Measurements from ENCODE around the gene MTR. TPM values are rescaled to one million over a fixed set of nuclear protein-coding genes. Genes with fewer than 3 reads are reported as not detected.

MTR gene
- total RNA-seq, 4 donors from 2014 or later = 29.7 to 43.4 (median 34.6) TPM

DNA sequence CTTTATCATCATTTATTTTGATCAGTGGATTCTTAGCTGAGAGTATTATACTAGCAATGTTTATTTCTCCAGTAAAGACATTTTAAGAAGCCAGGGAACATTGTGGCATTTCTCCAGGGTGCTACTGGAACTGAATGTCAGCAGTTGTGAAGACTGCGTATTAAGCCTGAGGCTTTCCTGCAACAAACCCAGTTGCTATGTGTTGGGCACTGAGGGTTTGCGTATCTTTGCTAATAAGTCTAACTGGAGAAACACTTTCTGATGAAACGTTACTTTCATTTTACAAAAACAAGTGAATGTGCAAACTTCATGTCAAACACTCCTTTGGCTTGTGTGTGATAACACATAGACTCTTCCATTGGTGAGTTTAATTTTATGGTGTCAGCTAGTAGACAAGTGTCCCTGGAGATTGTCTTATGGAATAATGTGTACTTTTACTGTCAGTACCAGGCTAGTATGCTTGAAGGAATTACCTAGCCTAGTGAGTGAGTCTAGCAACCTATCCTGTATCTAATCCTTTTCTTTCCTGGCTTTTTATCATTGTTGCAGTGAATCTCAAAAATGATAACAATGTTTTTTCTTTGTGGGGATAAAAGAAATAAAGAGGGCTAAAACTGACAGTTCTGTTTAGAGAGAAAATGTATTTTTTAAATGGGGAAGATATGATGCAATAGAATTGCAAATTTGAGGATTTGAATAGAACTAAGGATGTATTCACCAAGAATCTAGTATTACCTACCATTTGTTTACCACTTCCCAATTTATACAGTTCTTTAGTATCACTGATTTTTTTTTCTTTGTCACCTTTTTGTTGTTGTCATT lies 70.1 kb downstream of the MTR start:
- Histone ChIP-seq H3K4me1 (peaks cover 17 to 57% (median 49%) of the 10 kb centered on the region in 4 donors), H3K36me3 (peaks cover 0 to 63% (median 38%) of the 10 kb centered on the region in 4 donors), H3K4me3 (peak overlapping the region in 1 of 4 donors; percentile 3), H3K9me3 (no peaks in the 10 kb centered on the region), H3K27ac (replicated peaks in 1 of 4) (peak overlapping the region; percentile 59 to 77 (median 73)), H3K27me3 (no peaks in the 10 kb centered on the region)
- TF ChIP-seq POLR2AphosphoS5 (IDR thresholded peaks at IDR 0.05) (peak; percentile 71 to 74), EP300 (IDR thresholded peaks at IDR 0.05) (peak; percentile 47), POLR2A (IDR thresholded peaks at IDR 0.05; ENCODE audit: low read depth) (no peak), CTCF (IDR thresholded peaks at IDR 0.05) (no peak)
- WGBS = 64% methylated on average over 3 of the region's 3 CpGs
- DNase-seq (ENCODE audit: extremely low spot score) = no peak
- intact Hi-C loops (cut with DNase I) = no loop called here

- peaks cover 0 to 63% (median 37%) of the 10 kb centered on the region in 4 donors for H3K36me3 ChIP-seq
- no peak overlapping the region for H3K4me3 ChIP-seq
- H3K27ac ChIP-seq (replicated peaks in 1 of 4) = peak overlapping the region; percentile 59 to 77 (median 73)
- intact Hi-C loops (cut with DNase I) = no loop called here
- no peaks in the 10 kb centered on the region for H3K27me3 ChIP-seq
- no peaks in the 10 kb centered on the region for H3K9me3 ChIP-seq
- TF ChIP-seq POLR2A (IDR thresholded peaks at IDR 0.05; ENCODE audit: low read depth) (no peak), EP300 (IDR thresholded peaks at IDR 0.05) (no peak), CTCF (IDR thresholded peaks at IDR 0.05) (no peak), POLR2AphosphoS5 (IDR thresholded peaks at IDR 0.05) (no peak)
- H3K4me1 ChIP-seq = peaks cover 17 to 54% (median 48%) of the 10 kb centered on the region in 4 donors
- WGBS = 88% methylated on average over 1 of the region's 1 CpG
- no peak for DNase-seq (ENCODE audit: extremely low spot score)
Observed at GRCh38 chr1:236865818-236866155, 70.7 kb downstream of the MTR start.

DNA sequence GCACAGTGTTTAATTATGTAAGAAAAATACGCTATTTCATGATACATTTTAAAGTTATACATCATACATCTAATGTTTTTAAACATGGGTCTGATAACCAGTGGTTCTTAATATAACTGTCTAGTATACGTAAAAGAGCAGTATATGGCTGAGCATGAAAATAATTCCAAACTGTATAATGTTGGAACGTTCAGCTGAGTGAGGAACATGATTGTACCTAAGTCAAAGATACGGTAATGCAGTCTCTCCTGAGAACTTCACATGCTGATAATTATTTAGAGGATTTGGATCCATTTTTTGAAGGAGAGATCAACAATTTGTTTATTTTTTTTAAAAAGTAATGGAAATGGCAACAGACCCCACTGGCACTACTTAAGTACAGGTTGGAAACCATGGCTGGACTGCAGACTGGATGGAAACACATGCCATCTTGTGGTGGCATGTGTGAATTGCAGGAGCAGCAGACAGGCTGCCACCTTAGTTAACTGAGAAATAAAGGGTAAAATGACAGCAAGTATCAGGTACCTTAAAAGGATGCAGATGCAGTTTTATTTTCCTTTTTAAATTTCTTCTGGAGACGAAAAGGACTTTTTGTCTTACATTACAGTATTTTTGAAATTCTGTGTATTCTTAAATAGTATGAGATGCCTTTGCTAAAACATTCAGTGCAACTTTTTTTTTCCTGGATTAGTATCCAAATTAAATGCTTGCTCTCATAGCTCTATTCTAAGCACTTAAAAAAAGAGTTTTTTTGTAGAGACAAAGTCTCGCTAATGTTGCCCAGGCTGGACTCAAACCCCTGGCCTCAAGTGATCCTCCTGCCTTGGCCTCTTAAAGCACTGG lies 73.8 kb downstream of the MTR start:
- intact Hi-C loops (cut with DNase I) = no loop called here
- TF ChIP-seq CTCF (IDR thresholded peaks at IDR 0.05) = peak; percentile 70 to 97 (median 80)
- no peak for TF ChIP-seq EP300 (IDR thresholded peaks at IDR 0.05)
- peaks cover 0 to 59% (median 26%) of the 10 kb centered on the region in 4 donors for H3K36me3 ChIP-seq
- H3K27me3 ChIP-seq = no peaks in the 10 kb centered on the region
- WGBS = 96% methylated on average over 6 of the region's 6 CpGs
- no peaks in the 10 kb centered on the region for H3K9me3 ChIP-seq
- H3K4me1 ChIP-seq = peaks cover 10 to 41% (median 27%) of the 10 kb centered on the region in 4 donors
- H3K27ac ChIP-seq (replicated peaks in 1 of 4) = no peak overlapping the region
- H3K4me3 ChIP-seq = no peak overlapping the region
- DNase-seq (ENCODE audit: extremely low spot score) = no peak

- intact Hi-C loops (cut with DNase I) = no loop called here
- peaks cover 0 to 60% (median 28%) of the 10 kb centered on the region in 4 donors for H3K36me3 ChIP-seq
- WGBS = 67% methylated on average over 2 of the region's 2 CpGs
Observed at GRCh38 chr1:236869911-236870310, 74.8 kb downstream of the MTR start.

More at GRCh38 chr1:236869911-236870310, 74.8 kb downstream of the MTR start:
- no peaks in the 10 kb centered on the region for H3K27me3 ChIP-seq
- H3K4me3 ChIP-seq = no peak overlapping the region
- H3K27ac ChIP-seq (replicated peaks in 1 of 4) = no peak overlapping the region
- no peak for TF ChIP-seq POLR2A (IDR thresholded peaks at IDR 0.05; ENCODE audit: low read depth)
- TF ChIP-seq POLR2AphosphoS5 (IDR thresholded peaks at IDR 0.05) = no peak
- no peak for TF ChIP-seq CTCF (IDR thresholded peaks at IDR 0.05)
- no peak for TF ChIP-seq EP300 (IDR thresholded peaks at IDR 0.05)
- peaks cover 3 to 30% (median 17%) of the 10 kb centered on the region in 4 donors for H3K4me1 ChIP-seq
- DNase-seq (ENCODE audit: extremely low spot score) = no peak
- H3K9me3 ChIP-seq = no peaks in the 10 kb centered on the region
